HEK293 (cell line): ENCODE data around the gene TRIM47.

ENCODE experiments used
- AEBP2 ChIP-seq: fragments of 450-650 bp; formaldehyde crosslinking; IDR thresholded peaks from 2 replicates; pipeline ENCODE4 v1.5.1; 2016; ENCODE audit warnings: missing biosample characterization, missing genetic modification characterization, borderline replicate concordance
- BCL11A ChIP-seq: fragments of 450-650 bp; formaldehyde crosslinking; IDR thresholded peaks from 2 replicates; pipeline ENCODE4 v1.5.1; 2016; ENCODE audit warnings: low read depth, missing biosample characterization, missing genetic modification characterization
- ELK4 ChIP-seq: IDR thresholded peaks from 2 replicates; pipeline ENCODE4 v1.6.1; 2011; ENCODE audit warnings: mild to moderate bottlenecking, low read depth, low read length, borderline replicate concordance
- HOXC10 ChIP-seq: sonication (generic); formaldehyde crosslinking; IDR thresholded peaks from 2 replicates; pipeline ENCODE4 v1.8.1; 2023; ENCODE audit warnings: mild to moderate bottlenecking, missing genetic modification reagents
- IKZF3 ChIP-seq: fragments of 450-650 bp; IDR thresholded peaks from 2 replicates; pipeline ENCODE4 v1.5.0; 2018; ENCODE audit warnings: missing biosample characterization, mild to moderate bottlenecking, missing genetic modification characterization, moderate library complexity
- KLF10 ChIP-seq: fragments of 450-650 bp; IDR thresholded peaks from 2 replicates; pipeline ENCODE4 v1.5.1; 2018; ENCODE audit warnings: missing biosample characterization, mild to moderate bottlenecking, missing genetic modification characterization
- PRDM6 ChIP-seq: fragments of 450-650 bp; formaldehyde crosslinking; IDR thresholded peaks from 2 replicates; pipeline ENCODE4 v1.5.1; 2017; ENCODE audit warnings: missing biosample characterization, missing genetic modification characterization
- YY1 ChIP-seq: fragments of 450-650 bp; formaldehyde crosslinking; IDR thresholded peaks from 2 replicates; pipeline ENCODE4 v1.5.1; 2018; ENCODE audit warnings: missing biosample characterization, missing genetic modification characterization
- ZBTB26 ChIP-seq: fragments of 450-650 bp; formaldehyde crosslinking; optimal IDR thresholded peaks from 2 replicates; pipeline ENCODE3; 2016; ENCODE audit warnings: missing biosample characterization, mild to moderate bottlenecking, missing genetic modification characterization
- ZBTB7A ChIP-seq: fragments of 450-650 bp; formaldehyde crosslinking; IDR thresholded peaks from 2 replicates; pipeline ENCODE4 v1.5.1; 2016; ENCODE audit warnings: low read depth, missing biosample characterization, missing genetic modification characterization
- ZEB2 ChIP-seq: fragments of 450-650 bp; formaldehyde crosslinking; IDR thresholded peaks from 2 replicates; pipeline ENCODE4 v1.5.1; 2016; ENCODE audit warnings: missing biosample characterization, missing genetic modification characterization
- ZFP37 ChIP-seq: fragments of 450-650 bp; formaldehyde crosslinking; IDR thresholded peaks from 2 replicates; pipeline ENCODE4 v1.5.1; 2016; ENCODE audit warnings: missing biosample characterization, missing genetic modification characterization
- ZFP41 ChIP-seq: fragments of 450-650 bp; formaldehyde crosslinking; IDR thresholded peaks from 2 replicates; pipeline ENCODE4 v1.5.1; 2016; ENCODE audit warnings: missing biosample characterization, missing genetic modification characterization, borderline replicate concordance
- ZNF138 ChIP-seq: fragments of 450-650 bp; formaldehyde crosslinking; IDR thresholded peaks from 2 replicates; pipeline ENCODE4 v1.5.1; 2016; ENCODE audit warnings: missing biosample characterization, missing genetic modification characterization, borderline replicate concordance
- ZNF155 ChIP-seq: fragments of 450-650 bp; formaldehyde crosslinking; IDR thresholded peaks from 2 replicates; pipeline ENCODE4 v1.5.1; 2016; ENCODE audit warnings: missing biosample characterization, missing genetic modification characterization
- ZNF18 ChIP-seq: fragments of 450-650 bp; formaldehyde crosslinking; IDR thresholded peaks from 2 replicates; pipeline ENCODE4 v1.5.1; 2016; ENCODE audit warnings: missing biosample characterization, missing genetic modification characterization
- ZNF202 ChIP-seq: fragments of 450-650 bp; formaldehyde crosslinking; IDR thresholded peaks from 2 replicates; pipeline ENCODE4 v1.5.1; 2016; ENCODE audit warnings: missing biosample characterization, missing genetic modification characterization, borderline replicate concordance
- ZNF24 ChIP-seq: fragments of 450-650 bp; formaldehyde crosslinking; IDR thresholded peaks from 2 replicates; pipeline ENCODE4 v1.5.1; 2016; ENCODE audit warnings: missing biosample characterization, missing genetic modification characterization
- ZNF280C ChIP-seq: fragments of 450-650 bp; formaldehyde crosslinking; IDR thresholded peaks from 2 replicates; pipeline ENCODE4 v1.5.1; 2016; ENCODE audit warnings: missing biosample characterization, missing genetic modification characterization
- ZNF473 ChIP-seq: fragments of 450-650 bp; formaldehyde crosslinking; IDR thresholded peaks from 2 replicates; pipeline ENCODE4 v1.5.1; 2017; ENCODE audit warnings: missing biosample characterization, missing genetic modification characterization
- ZNF530 ChIP-seq: fragments of 450-650 bp; formaldehyde crosslinking; IDR thresholded peaks from 2 replicates; pipeline ENCODE4 v1.5.1; 2016; ENCODE audit warnings: low read depth, missing biosample characterization, missing genetic modification characterization
- ZNF544 ChIP-seq: fragments of 450-650 bp; formaldehyde crosslinking; IDR thresholded peaks from 2 replicates; pipeline ENCODE4 v1.5.0; 2017; ENCODE audit warnings: missing biosample characterization, missing genetic modification characterization
- ZNF548 ChIP-seq: fragments of 450-650 bp; formaldehyde crosslinking; IDR thresholded peaks from 2 replicates; pipeline ENCODE4 v1.5.1; 2016; ENCODE audit warnings: missing biosample characterization, missing genetic modification characterization
- ZNF560 ChIP-seq: fragments of 450-650 bp; formaldehyde crosslinking; IDR thresholded peaks from 2 replicates; pipeline ENCODE4 v1.5.1; 2017; ENCODE audit warnings: missing biosample characterization, missing genetic modification characterization, borderline replicate concordance
- ZNF571 ChIP-seq: fragments of 450-650 bp; formaldehyde crosslinking; IDR thresholded peaks from 2 replicates; pipeline ENCODE4 v1.5.0; 2017; ENCODE audit warnings: missing biosample characterization, missing genetic modification characterization
- ZNF580 ChIP-seq: fragments of 450-650 bp; formaldehyde crosslinking; IDR thresholded peaks from 2 replicates; pipeline ENCODE4 v1.5.1; 2016; ENCODE audit warnings: missing biosample characterization, missing genetic modification characterization
- ZNF623 ChIP-seq: fragments of 450-650 bp; formaldehyde crosslinking; IDR thresholded peaks from 2 replicates; pipeline ENCODE4 v1.5.1; 2016; ENCODE audit warnings: missing biosample characterization, missing genetic modification characterization
- ZNF701 ChIP-seq: fragments of 450-650 bp; formaldehyde crosslinking; IDR thresholded peaks from 2 replicates; pipeline ENCODE4 v1.5.1; 2016; ENCODE audit warnings: missing biosample characterization, missing genetic modification characterization
- ZNF843 ChIP-seq: fragments of 450-650 bp; formaldehyde crosslinking; IDR thresholded peaks from 2 replicates; pipeline ENCODE4 v1.5.1; 2016; ENCODE audit warnings: missing biosample characterization, missing genetic modification characterization
- ZXDB ChIP-seq: fragments of 450-650 bp; formaldehyde crosslinking; IDR thresholded peaks from 2 replicates; pipeline ENCODE4 v1.5.1; 2016; ENCODE audit warnings: missing biosample characterization, missing genetic modification characterization

Gene TRIM47

GRCh38 chr17:75845058-75845711, 33.2 kb downstream of the TRIM47 start (continued):
- TF ChIP-seq BCL11A (tag by site-specific recombination) (no peak), ZNF24 (no peak), ZNF155 (tag by site-specific recombination) (no peak), ZNF623 (no peak), ZFP37 (0 out of 2 replicates have a peak, but pooled peaks have one; percentile 32), ZNF701 (tag by site-specific recombination) (no peak), ZNF560 (no peak), IKZF3 (tag by site-specific recombination) (peak; percentile 8; the same call in 1 of the 2 replicates), ZFP41 (tag by site-specific recombination) (no peak), ZNF580 (tag by site-specific recombination) (no peak), KLF10 (tag by site-specific recombination) (no peak), ZBTB26 (tag by site-specific recombination) (no peak), HOXC10 (no peak), AEBP2 (no peak), ZNF548 (no peak), ZEB2 (no peak), ZNF202 (tag by site-specific recombination) (no peak), ZXDB (no peak), ZNF18 (tag by site-specific recombination) (no peak), ELK4 (no peak), ZNF544 (tag by site-specific recombination) (no peak), ZNF473 (tag by site-specific recombination) (no peak), ZNF571 (tag by site-specific recombination) (no peak), ZBTB7A (tag by site-specific recombination) (0 out of 2 replicates have a peak, but pooled peaks have one; percentile 10), YY1 (no peak), ZNF280C (tag by site-specific recombination) (no peak), ZNF138 (tag by site-specific recombination) (no peak), ZNF843 (no peak), ZNF530 (no peak), PRDM6 (no peak)
